ENCODE results near the gene IPO4.

DNA sequence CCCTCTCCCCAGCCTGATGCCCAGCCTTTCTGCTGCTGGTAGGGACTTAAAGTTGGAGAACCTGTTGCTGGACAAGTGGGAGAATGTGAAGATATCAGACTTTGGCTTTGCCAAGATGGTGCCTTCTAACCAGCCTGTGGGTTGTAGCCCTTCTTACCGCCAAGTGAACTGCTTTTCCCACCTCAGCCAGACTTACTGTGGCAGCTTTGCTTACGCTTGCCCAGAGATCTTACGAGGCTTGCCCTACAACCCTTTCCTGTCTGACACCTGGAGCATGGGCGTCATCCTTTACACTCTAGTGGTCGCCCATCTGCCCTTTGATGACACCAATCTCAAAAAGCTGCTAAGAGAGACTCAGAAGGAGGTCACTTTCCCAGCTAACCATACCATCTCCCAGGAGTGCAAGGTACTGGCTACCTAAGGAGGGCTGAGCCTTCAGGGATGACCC is 18.5 kb upstream of the IPO4 start:
- TF ChIP-seq POLR2AphosphoS5 (IDR thresholded peaks at IDR 0.05; ENCODE audit: low read depth, low read length) (no peak), POLR2A (IDR thresholded peaks at IDR 0.05; ENCODE audit: low read depth, low read length) (no peak), TAF1 (IDR thresholded peaks at IDR 0.05; ENCODE audit: borderline replicate concordance, low read depth, low read length) (no peak)

Data from GM12892 (cell line).